Erythroblast (primary cell): ENCODE data around the gene APOBR.

ENCODE experiments used
- GATA1 ChIP-seq: IDR thresholded peaks from 2 replicates; pipeline ENCODE4 v1.6.1; 2011; ENCODE audit warnings: low read depth, mild to moderate bottlenecking, control low read depth, low read length, moderate library complexity
- POLR2A ChIP-seq: IDR thresholded peaks from 2 replicates; pipeline ENCODE4 v1.6.1; 2011; ENCODE audit warnings: mild to moderate bottlenecking, low read length

DNA sequence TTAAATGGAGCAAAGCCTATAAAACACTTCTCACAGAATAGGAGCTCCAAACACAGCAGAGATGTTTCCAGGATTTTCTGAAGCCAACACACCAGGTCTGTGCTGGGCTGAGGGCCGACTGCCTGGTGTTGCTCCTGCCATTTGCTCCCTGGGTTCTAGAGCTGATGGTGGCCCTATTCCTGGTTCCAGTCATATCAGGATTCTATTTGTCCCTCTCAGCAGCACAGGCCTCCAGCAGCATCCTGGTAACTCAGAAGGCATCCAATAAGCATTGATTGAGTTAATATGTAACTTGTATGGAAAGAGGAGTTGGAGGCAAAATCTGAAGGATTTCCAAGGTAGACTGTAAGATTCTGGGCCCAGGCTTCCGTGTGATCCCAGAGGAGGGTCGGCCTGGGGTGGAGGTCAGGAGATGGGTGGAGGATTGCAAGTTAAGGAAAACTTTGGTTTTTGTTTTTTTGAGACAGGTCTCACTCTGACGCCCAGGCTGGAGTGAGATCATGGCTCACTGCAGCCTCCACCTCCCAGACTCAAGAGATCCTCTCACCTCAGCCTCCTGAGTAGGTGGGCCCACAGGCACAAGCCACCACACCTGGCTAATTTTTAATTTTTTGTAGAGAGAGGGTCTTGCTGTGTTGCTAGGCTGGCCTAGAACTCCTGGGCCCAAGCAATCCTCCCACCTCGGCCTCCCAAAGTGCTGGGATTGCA lies 38.7 kb downstream of the APOBR start:
- TF ChIP-seq POLR2A (no peak), GATA1 (no peak)
